Astrocyte (in vitro differentiated cells and primary cell): ENCODE results near the gene MCF2L. TPM values are rescaled to one million over a fixed set of nuclear protein-coding genes. Genes with fewer than 3 reads are reported as not detected.
A peak's percentile ranks its signal among the peaks of the same experiment; 100 is the strongest.

Experiments used
- DNase-seq: peaks from one replicate; pipeline ENCODE4 v3.0.0-alpha.2; 2010; ENCODE audit warnings: low read depth
- FAIRE-seq: peaks from 2 replicates; lab custom pipeline; 2011; peaks lifted over from hg19 to GRCh38; lab: Jason Lieb, UNC
- H2AFZ ChIP-seq: 2 replicates; pipeline ENCODE4 v1.6.0; 2012; ENCODE audit warnings: low read depth, low read length, inconsistent platforms
- H3K27ac ChIP-seq: 2 replicates; pipeline ENCODE4 v1.5.1; 2011; ENCODE audit warnings: low read depth, low read length, inconsistent platforms
- H3K27me3 ChIP-seq: 2 replicates; pipeline ENCODE4 v1.6.0; 2011; ENCODE audit warnings: low read length, inconsistent platforms; ENCODE audit not compliant: insufficient read depth
- H3K36me3 ChIP-seq: 2 replicates; pipeline ENCODE4 v1.5.1; 2011; ENCODE audit warnings: low read length, inconsistent platforms; ENCODE audit not compliant: insufficient read depth
- H3K4me1 ChIP-seq: 2 replicates; pipeline ENCODE4 v1.5.1; 2011; ENCODE audit warnings: low read length, inconsistent platforms; ENCODE audit not compliant: insufficient read depth
- H3K4me2 ChIP-seq: 2 replicates; pipeline ENCODE4 v1.6.0; 2012; ENCODE audit warnings: low read length, inconsistent platforms
- H3K4me3 ChIP-seq: 2 replicates; pipeline ENCODE4 v1.5.1; 2011; ENCODE audit warnings: low read depth, mild to moderate bottlenecking, low read length, inconsistent platforms; ENCODE audit not compliant: insufficient read depth
- H3K79me2 ChIP-seq: 2 replicates; pipeline ENCODE4 v1.6.0; 2012; ENCODE audit warnings: mild to moderate bottlenecking, low read length, inconsistent platforms; ENCODE audit not compliant: insufficient read depth
- H3K9ac ChIP-seq: 2 replicates; pipeline ENCODE4 v1.6.0; 2012; ENCODE audit warnings: mild to moderate bottlenecking, low read length, inconsistent platforms
- H3K9me3 ChIP-seq: 2 replicates; pipeline ENCODE4 v1.5.1; 2012; ENCODE audit warnings: low read depth, mild to moderate bottlenecking, low read length, inconsistent platforms; ENCODE audit not compliant: insufficient read depth
- H4K20me1 ChIP-seq: 2 replicates; pipeline ENCODE4 v1.6.0; 2012; ENCODE audit warnings: low read length, inconsistent platforms; ENCODE audit not compliant: insufficient read depth
- H3K27ac Mint-ChIP-seq: one replicate; pipeline ENCODE4 v1.8.0; 2021; ENCODE audit warnings: mild to moderate bottlenecking, mixed read lengths; ENCODE audit not compliant: unreplicated experiment
- H3K27me3 Mint-ChIP-seq: one replicate; pipeline ENCODE4 v1.8.0; 2021; ENCODE audit warnings: low read depth, mixed read lengths; ENCODE audit not compliant: unreplicated experiment
- H3K36me3 Mint-ChIP-seq: one replicate; pipeline ENCODE4 v1.8.0; 2021; ENCODE audit warnings: low read depth, mixed read lengths; ENCODE audit not compliant: unreplicated experiment
- H3K4me1 Mint-ChIP-seq: one replicate; pipeline ENCODE4 v1.8.0; 2021; ENCODE audit warnings: low read depth, mixed read lengths; ENCODE audit not compliant: unreplicated experiment
- H3K4me3 Mint-ChIP-seq: one replicate; pipeline ENCODE4 v1.8.0; 2021; ENCODE audit warnings: mild to moderate bottlenecking, moderate library complexity, mixed read lengths; ENCODE audit not compliant: unreplicated experiment
- H3K9me3 Mint-ChIP-seq: one replicate; pipeline ENCODE4 v1.8.0; 2021; ENCODE audit warnings: mild to moderate bottlenecking, mixed read lengths; ENCODE audit not compliant: unreplicated experiment
- CTCF ChIP-seq: IDR thresholded peaks from 2 replicates; pipeline ENCODE4 v1.5.1; 2011; ENCODE audit warnings: low read depth, mild to moderate bottlenecking, inconsistent platforms, low read length, moderate library complexity; ENCODE audit not compliant: insufficient read depth
- EZH2 ChIP-seq: IDR thresholded peaks from 2 replicates; pipeline ENCODE4 v1.6.1; 2012; ENCODE audit warnings: mild to moderate bottlenecking, low read length, inconsistent platforms; ENCODE audit not compliant: insufficient read depth
- total RNA-seq: library from RNA; stranded (reverse); gene quantifications from 2 replicates; pipeline ENCODE4 v1.2.1, GENCODE V29; 2021

The MCF2L gene
- total RNA-seq, 1 donor from 2014 or later, result 3.4 TPM

DNA sequence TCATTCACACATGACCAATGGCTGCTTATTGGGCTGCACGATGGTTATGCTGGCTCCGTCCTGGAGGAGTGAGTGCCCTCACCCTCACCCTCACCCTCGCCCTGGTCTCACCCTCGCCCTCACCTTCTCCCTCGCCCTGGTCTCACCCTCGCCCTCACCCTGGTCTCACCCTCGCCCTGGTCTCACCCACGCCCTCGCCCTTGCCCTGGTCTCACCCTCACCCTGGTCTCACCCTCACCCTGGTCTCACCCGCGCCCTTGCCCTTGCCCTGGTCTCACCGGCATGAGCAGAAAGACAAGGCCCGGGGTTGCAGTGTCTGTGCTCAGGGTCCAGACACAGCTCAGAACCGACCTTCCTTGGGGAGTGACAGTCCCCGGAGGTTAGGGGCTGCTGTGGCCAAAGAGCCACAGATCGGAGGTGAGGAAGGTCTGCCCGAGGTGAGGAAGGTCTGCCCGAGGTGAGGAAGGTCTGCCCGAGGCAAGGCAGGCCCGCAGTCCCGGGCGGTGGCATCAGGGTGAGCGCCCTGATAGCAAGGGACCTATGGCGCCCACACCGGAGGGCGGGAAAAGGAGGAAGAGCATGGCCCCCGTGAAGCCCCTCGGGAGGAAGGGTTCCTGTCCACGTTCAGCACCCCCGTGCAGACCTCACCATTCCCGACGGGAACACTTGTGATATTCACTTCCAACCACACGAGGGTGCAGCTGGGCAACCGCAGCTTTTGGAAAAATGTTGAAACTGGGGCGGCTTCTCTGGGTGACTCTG lies 65.6 kb downstream of the MCF2L start:
- Histone ChIP-seq H3K4me3 (no peak overlapping the region), H3K9me3 (no peaks in the 10 kb centered on the region), H3K27me3 (peaks cover 8% of the 10 kb centered on the region), H2AFZ (peak overlapping the region; percentile 43), H3K36me3 (no peaks in the 10 kb centered on the region), H4K20me1 (no peaks in the 10 kb centered on the region), H3K4me2 (peak overlapping the region; percentile 62), H3K9ac (no peak overlapping the region), H3K79me2 (no peaks in the 10 kb centered on the region), H3K4me1 (no peaks in the 10 kb centered on the region), H3K27ac (no peak overlapping the region)
- no peaks in the 10 kb centered on the region for H3K4me1 Mint-ChIP-seq
- H3K36me3 Mint-ChIP-seq, result no peaks in the 10 kb centered on the region
- H3K9me3 Mint-ChIP-seq, result peaks cover 7% of the 10 kb centered on the region
- DNase-seq, result peak; percentile 26
- H3K4me3 Mint-ChIP-seq, result no peak overlapping the region
- FAIRE-seq, result no peak
- TF ChIP-seq CTCF (peak; percentile 55), EZH2 (no peak)
- no peak overlapping the region for H3K27ac Mint-ChIP-seq
- peaks cover 22% of the 10 kb centered on the region for H3K27me3 Mint-ChIP-seq

DNA sequence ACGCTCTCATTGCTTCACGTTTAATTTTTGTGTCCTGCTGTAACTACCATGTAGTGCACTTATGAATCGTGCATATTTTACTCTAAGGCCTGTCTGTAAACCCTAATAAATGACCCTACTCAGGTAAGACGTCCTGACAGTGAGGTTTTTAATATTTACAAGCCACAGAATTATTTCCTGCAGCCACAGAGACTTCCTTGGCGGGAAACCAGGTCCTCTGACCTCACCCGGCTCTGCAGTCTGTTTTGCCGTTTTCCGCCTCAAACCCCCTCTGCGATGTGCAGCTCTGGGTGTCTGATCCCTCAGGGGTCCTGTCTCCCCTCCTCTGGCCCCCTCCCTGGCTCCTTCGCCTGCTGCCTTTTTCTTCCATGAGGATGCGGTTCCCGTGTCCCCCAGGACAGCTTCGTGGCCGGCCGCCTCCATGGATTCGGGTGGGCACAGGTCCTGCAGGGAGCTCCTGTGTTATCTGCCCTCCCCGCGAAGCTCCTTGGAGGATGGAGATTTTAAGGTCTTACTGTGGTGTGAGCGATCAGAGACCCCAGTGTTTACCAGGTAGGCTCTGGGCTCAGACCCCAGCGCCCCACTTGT lies 66.3 kb downstream of the MCF2L start:
- DNase-seq, result no peak
- no peak overlapping the region for H3K4me3 Mint-ChIP-seq
- H3K36me3 ChIP-seq, result no peaks in the 10 kb centered on the region
- H3K9ac ChIP-seq, result no peak overlapping the region
- no peak overlapping the region for H3K27ac ChIP-seq
- H2AFZ ChIP-seq, result peak overlapping the region; percentile 43
- no peak overlapping the region for H3K27ac Mint-ChIP-seq
- H3K4me1 ChIP-seq, result no peaks in the 10 kb centered on the region
- H3K9me3 Mint-ChIP-seq, result peaks cover 7% of the 10 kb centered on the region
- FAIRE-seq, result no peak
- H3K9me3 ChIP-seq, result no peaks in the 10 kb centered on the region
- H3K4me3 ChIP-seq, result no peak overlapping the region
- H3K27me3 Mint-ChIP-seq, result peaks cover 25% of the 10 kb centered on the region
- no peaks in the 10 kb centered on the region for H3K4me1 Mint-ChIP-seq
- H3K79me2 ChIP-seq, result no peaks in the 10 kb centered on the region
- H3K4me2 ChIP-seq, result peak overlapping the region; percentile 62
- H3K27me3 ChIP-seq, result peaks cover 8% of the 10 kb centered on the region
- TF ChIP-seq EZH2, result no peak
- TF ChIP-seq CTCF, result no peak
- no peaks in the 10 kb centered on the region for H3K36me3 Mint-ChIP-seq
- H4K20me1 ChIP-seq, result no peaks in the 10 kb centered on the region

GRCh38 chr13:113036401-113036800 lies 67.4 kb downstream of the MCF2L start:
- TF ChIP-seq CTCF, result no peak
- no peak for TF ChIP-seq EZH2
- Mint-ChIP-seq H3K27ac (no peak overlapping the region), H3K27me3 (peaks cover 24% of the 10 kb centered on the region), H3K9me3 (peaks cover 7% of the 10 kb centered on the region), H3K36me3 (no peaks in the 10 kb centered on the region), H3K4me1 (no peaks in the 10 kb centered on the region), H3K4me3 (no peak overlapping the region)
- H2AFZ ChIP-seq, result no peak overlapping the region
- DNase-seq (no peak), FAIRE-seq (no peak)
- H3K4me1 ChIP-seq, result no peaks in the 10 kb centered on the region
- no peak overlapping the region for H3K27ac ChIP-seq
- no peak overlapping the region for H3K9ac ChIP-seq
- no peaks in the 10 kb centered on the region for H3K9me3 ChIP-seq
- H4K20me1 ChIP-seq, result no peaks in the 10 kb centered on the region
- H3K4me3 ChIP-seq, result no peak overlapping the region
- no peaks in the 10 kb centered on the region for H3K36me3 ChIP-seq
- no peaks in the 10 kb centered on the region for H3K79me2 ChIP-seq
- no peak overlapping the region for H3K4me2 ChIP-seq
- peaks cover 8% of the 10 kb centered on the region for H3K27me3 ChIP-seq
